H1 (cell line): ENCODE data around the gene HBM. TPM values are rescaled to one million over a fixed set of nuclear protein-coding genes. Genes with fewer than 3 reads are reported as not detected.

Experiments
- ASH2L ChIP-seq: fragments of 200-600, 300-600 bp; sonication (generic); IDR thresholded peaks from one replicate; pipeline ENCODE4 v1.7.1; 2017; ENCODE audit warnings: low read length
- BCL11A ChIP-seq, 2 experiments: IDR thresholded peaks; one replicate each; pipeline ENCODE4 v1.6.1; 2011; ENCODE audit warnings: low read depth in 2 of 2, low read length in 2 of 2, mild to moderate bottlenecking in 2 of 2
- CEBPB ChIP-seq: IDR thresholded peaks from 2 replicates; pipeline ENCODE4 v1.6.1; 2012; ENCODE audit warnings: low read depth, low read length
- CHD7 ChIP-seq: fragments of 300-600 bp; sonication (generic); IDR thresholded peaks from 2 replicates; pipeline ENCODE4 v1.7.1; 2012; ENCODE audit warnings: low read length, moderate library complexity, mild to moderate bottlenecking, inconsistent platforms; ENCODE audit not compliant: insufficient replicate concordance
- EZH2 ChIP-seq: fragments of 200-600 bp; sonication (generic); IDR thresholded peaks from 2 replicates; pipeline ENCODE4 v1.7.1; 2012; ENCODE audit warnings: low read depth, mild to moderate bottlenecking, moderate library complexity, low read length, inconsistent platforms; ENCODE audit not compliant: severe bottlenecking
- FOSL1 ChIP-seq: IDR thresholded peaks from 2 replicates; pipeline ENCODE4 v1.6.1; 2011; ENCODE audit warnings: mild to moderate bottlenecking, low read depth, low read length, moderate library complexity; ENCODE audit not compliant: insufficient read depth
- GTF2F1 ChIP-seq: IDR thresholded peaks from 2 replicates; pipeline ENCODE4 v1.6.1; 2012; ENCODE audit warnings: low read depth, low read length, improper control_type of control experiment, borderline replicate concordance
- HDAC6 ChIP-seq: IDR thresholded peaks from one replicate; pipeline ENCODE4 v1.7.1; 2012; ENCODE audit warnings: low read depth, mild to moderate bottlenecking, inconsistent platforms, low read length, moderate library complexity
- NANOG ChIP-seq: IDR thresholded peaks from 2 replicates; pipeline ENCODE4 v1.6.1; 2011; ENCODE audit warnings: low read length, low read depth, mild to moderate bottlenecking, inconsistent platforms; ENCODE audit not compliant: insufficient read depth, poor library complexity, severe bottlenecking
- SAP30 ChIP-seq: fragments of 300-600 bp; sonication (generic); IDR thresholded peaks from 2 replicates; pipeline ENCODE4 v1.7.1; 2012; ENCODE audit warnings: low read length, moderate library complexity, mild to moderate bottlenecking, inconsistent platforms; ENCODE audit not compliant: insufficient read depth, insufficient replicate concordance
- SUZ12 ChIP-seq: fragments of 200-600 bp; sonication (generic); IDR thresholded peaks from 2 replicates; pipeline ENCODE4 v1.6.1; 2012; ENCODE audit warnings: mild to moderate bottlenecking, inconsistent platforms, low read length, moderate library complexity, mixed read lengths
- TBP ChIP-seq: IDR thresholded peaks from 2 replicates; pipeline ENCODE4 v1.6.1; 2011; ENCODE audit warnings: low read depth, low read length, improper control_type of control experiment
- polyA plus RNA-seq, 7 experiments: library from polyadenylated mRNA; depleted of rRNA in 3 of 7; stranded (reverse) in 5 of 7; unstranded in 2 of 7; fragments of >200 nt in 5 of 7; fragments of 200-250 nt in 2 of 7; gene quantifications; 1 replicate in 5 of 7; 2 replicates in 1 of 7; 4 replicates in 1 of 7; pipeline versions ENCODE4 v1.2.1 to v1.2.3, GENCODE V29; 2011 to 2013; ENCODE audit warnings: missing spikeins in 2 of 7, mixed read lengths in 2 of 7
- total RNA-seq: library from RNA; stranded (reverse); fragmentation: NEBNext Ultra II Directional; extraction: Animal tissue kit (Norgen Biotek cat#: 25700); gene quantifications from 2 replicates; pipeline ENCODE4 v1.2.1, GENCODE V29; 2021

HBM gene
- total and polyA plus RNA-seq, 2 of the 8 experiments (the other 6 are each of a cell fraction or from before 2014, with no cell fraction given): 0.88 TPM; not detected in 1

GRCh38 chr16:193441-193840 lies 27.7 kb downstream of the HBM start (continued):
- TF ChIP-seq CHD7 (no peak), BCL11A (IDR thresholded peaks at IDR 0.05; ENCODE audit: low read depth in 2 of 2, low read length in 2 of 2) (no peak), CEBPB (no peak), HDAC6 (no peak), ASH2L (no peak), SAP30 (no peak), SUZ12 (no peak), TBP (no peak), GTF2F1 (no peak), FOSL1 (no peak), NANOG (no peak), EZH2 (no peak)
